ENCODE data around the gene CREB5.

CREB5 gene

DNA sequence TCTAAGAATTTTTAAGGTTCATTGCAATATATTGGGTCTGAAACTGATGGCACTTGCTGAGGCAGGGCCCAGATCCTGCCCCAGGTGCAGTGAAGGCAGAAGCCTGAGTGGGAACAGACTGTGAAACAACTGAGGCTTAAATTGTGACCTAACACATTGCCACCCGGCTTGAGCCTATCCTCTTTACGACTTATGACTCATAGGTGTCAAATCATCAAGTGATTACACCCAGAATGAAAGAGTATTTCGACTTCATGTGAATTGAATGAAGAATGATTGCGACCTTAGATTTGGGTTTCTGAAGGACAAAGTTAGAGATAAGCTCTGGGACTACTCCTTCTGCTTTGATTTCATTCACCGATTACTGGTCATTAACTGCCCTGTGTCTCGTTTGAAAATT lies 200.9 kb downstream of the CREB5 start:
- no peaks in the 10 kb centered on the region for H3K27me3 Mint-ChIP-seq (ENCODE audit: low read depth)
- H3K27ac Mint-ChIP-seq: no peak overlapping the region
- no peak for DNase-seq (ENCODE audit: low spot score)
- H3K4me1 Mint-ChIP-seq (ENCODE audit: low read depth): no peaks in the 10 kb centered on the region
- H3K9me3 Mint-ChIP-seq: no peaks in the 10 kb centered on the region
- no peak overlapping the region for H3K4me3 Mint-ChIP-seq
- no peaks in the 10 kb centered on the region for H3K36me3 Mint-ChIP-seq (ENCODE audit: low read depth)

DNA sequence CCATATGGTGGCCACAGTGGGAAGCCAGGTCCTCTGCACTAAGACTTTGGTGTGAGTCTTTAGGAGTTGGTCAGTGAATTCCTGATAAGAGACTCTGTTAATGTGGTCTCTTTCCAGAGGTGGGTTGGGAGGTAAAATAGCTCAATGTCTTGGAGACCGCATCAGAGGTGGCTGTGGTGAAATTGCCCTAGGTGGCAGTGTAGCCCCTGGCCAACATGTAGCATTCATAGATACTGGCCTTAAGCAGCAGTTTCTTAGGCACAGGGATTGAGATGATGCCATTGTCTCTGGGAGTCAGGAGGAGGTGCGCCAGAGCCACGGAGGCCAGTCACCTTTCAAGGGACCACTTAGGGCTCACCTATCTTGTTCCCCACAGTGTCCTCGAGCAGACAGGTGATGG lies 202.8 kb downstream of the CREB5 start:
- Mint-ChIP-seq H3K4me1 (ENCODE audit: low read depth) (no peaks in the 10 kb centered on the region), H3K9me3 (no peaks in the 10 kb centered on the region), H3K4me3 (no peak overlapping the region), H3K27ac (no peak overlapping the region), H3K36me3 (ENCODE audit: low read depth) (no peaks in the 10 kb centered on the region), H3K27me3 (ENCODE audit: low read depth) (peaks cover 3% of the 10 kb centered on the region)
- DNase-seq (ENCODE audit: low spot score): no peak

DNA sequence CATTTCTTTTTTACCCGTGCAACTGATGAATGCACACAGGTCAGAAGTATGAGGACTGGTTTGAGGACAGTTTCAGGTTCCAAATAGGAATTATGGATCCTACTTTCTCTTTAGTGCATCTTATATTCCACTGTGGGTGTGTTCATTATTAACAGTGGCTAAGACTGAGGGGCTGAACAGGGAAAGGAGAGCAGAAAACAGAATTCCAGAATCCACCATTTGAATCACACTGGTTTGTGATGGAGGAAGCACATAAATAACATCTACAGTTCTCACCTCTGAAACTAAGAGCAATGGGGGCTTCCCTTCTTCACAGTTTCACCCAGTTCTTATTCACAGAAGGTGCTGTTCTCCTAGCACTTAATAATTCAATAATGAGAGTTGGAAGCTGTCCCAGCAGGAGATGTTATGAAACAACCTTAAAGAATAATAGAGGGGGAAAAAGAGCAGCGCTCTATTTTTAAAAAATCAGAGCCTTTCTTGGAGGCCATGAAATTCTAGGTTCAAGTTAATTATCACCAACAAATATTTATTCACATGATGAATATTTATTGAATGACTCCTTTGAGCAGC lies 205.1 kb downstream of the CREB5 start:
- H3K27me3 Mint-ChIP-seq (ENCODE audit: low read depth): peaks cover 3% of the 10 kb centered on the region

DNA sequence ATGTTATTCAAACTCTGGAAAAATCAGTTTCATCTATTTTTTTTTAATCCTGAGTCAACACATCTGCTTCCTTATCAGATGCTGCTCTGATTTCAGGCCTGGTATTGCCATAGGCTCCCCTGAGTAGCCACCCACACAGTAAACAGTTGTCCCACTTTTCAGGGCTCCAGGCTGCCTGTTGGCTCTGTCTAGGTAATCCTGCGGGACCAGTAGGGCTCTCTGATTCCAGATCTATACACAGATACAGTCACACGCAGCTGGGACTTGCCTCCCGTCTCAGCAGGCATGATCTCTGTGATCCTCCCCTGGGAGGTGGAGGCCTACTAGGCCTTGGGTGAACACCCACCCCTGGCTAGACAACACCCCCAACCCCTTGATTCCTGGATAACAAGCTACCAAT lies 206.1 kb downstream of the CREB5 start:
- no peak overlapping the region for H3K27ac Mint-ChIP-seq
- no peak overlapping the region for H3K4me3 Mint-ChIP-seq
- H3K36me3 Mint-ChIP-seq (ENCODE audit: low read depth): no peaks in the 10 kb centered on the region
- no peak for DNase-seq (ENCODE audit: low spot score)
- no peaks in the 10 kb centered on the region for H3K4me1 Mint-ChIP-seq (ENCODE audit: low read depth)
- peaks cover 3% of the 10 kb centered on the region for H3K27me3 Mint-ChIP-seq (ENCODE audit: low read depth)
- no peaks in the 10 kb centered on the region for H3K9me3 Mint-ChIP-seq

More for the DNA sequence above, 205.1 kb downstream of the CREB5 start:
- no peak for DNase-seq (ENCODE audit: low spot score)
- Mint-ChIP-seq H3K27ac (no peak overlapping the region), H3K9me3 (no peaks in the 10 kb centered on the region), H3K4me3 (no peak overlapping the region), H3K36me3 (ENCODE audit: low read depth) (no peaks in the 10 kb centered on the region), H3K4me1 (ENCODE audit: low read depth) (no peaks in the 10 kb centered on the region)

DNA sequence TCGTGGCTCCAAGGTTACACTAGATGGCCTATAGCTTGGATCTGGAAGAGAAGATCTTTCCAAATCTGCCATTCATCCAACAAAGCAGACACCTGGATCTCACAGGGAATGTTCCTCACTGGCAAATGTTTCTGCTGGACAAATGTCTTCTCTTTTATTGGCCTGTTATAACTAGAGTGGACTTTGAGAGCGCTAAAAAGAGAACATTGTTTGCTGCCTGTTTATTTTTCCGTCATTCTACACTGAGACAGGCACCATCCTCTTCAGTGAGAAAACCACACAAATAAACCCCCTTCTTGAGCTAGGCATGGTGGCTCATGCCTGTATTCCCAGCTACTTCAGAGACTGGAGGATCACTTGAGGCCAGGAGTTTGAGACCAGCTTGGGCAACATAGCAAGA lies 206.9 kb downstream of the CREB5 start:
- Mint-ChIP-seq H3K36me3 (ENCODE audit: low read depth) (no peaks in the 10 kb centered on the region), H3K4me3 (no peak overlapping the region), H3K27ac (no peak overlapping the region)

DNA sequence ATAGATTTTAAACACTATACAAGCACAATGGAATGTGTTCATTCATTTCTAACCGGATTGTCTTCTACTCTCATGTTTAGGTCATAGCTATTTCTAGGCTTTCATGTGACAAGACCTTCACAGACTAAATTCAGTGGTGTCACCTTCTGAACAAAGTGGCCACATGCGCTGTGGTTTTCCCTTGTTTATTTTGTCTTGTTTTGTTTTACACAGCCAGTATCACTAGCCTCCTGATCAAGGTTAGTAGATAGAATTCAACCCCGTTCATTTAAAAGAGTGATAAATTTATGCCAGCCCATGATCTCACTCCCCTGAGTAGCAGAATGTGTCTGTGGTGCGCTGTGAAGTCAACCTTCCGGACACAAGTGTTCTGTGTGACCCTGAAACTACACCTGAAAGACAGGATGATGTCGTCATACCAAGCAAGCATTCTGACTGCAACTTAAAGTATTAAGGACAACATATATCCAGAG lies 209.1 kb downstream of the CREB5 start:
- Mint-ChIP-seq H3K36me3 (ENCODE audit: low read depth) (no peaks in the 10 kb centered on the region), H3K4me1 (ENCODE audit: low read depth) (no peaks in the 10 kb centered on the region)

More for the DNA sequence above, 206.9 kb downstream of the CREB5 start:
- Mint-ChIP-seq H3K4me1 (ENCODE audit: low read depth) (no peaks in the 10 kb centered on the region), H3K9me3 (no peaks in the 10 kb centered on the region), H3K27me3 (ENCODE audit: low read depth) (peaks cover 3% of the 10 kb centered on the region)
- DNase-seq (ENCODE audit: low spot score): no peak

DNA sequence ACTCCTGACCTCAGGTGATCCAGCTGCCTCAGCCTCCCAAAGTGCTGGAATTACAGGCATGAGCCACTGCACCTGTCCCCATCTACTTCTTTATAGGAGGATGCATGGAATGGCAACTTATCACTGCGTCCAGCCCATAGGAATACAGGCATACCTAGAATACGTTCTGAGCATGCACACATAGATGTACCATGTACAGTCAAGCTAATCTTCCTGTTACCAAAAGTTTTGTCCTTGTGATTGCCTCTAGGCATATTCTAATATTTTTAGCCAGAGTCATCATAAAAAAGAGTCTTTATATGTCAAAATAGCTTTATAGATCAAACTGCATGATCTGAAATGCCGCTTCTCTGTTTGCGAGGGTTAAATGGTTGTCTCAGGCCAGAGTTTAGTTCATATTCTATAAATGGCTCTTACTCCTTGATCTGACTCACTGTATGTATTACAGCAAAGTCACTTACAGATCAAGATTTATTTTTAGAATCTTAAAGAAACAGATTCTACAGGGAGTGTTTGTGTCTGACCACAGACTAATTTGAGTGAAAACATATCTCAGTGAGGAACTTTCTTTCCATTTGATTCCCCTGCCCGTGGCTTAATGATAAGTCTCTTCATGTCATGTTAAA lies 210.9 kb downstream of the CREB5 start:
- H3K4me3 Mint-ChIP-seq: no peak overlapping the region
- no peaks in the 10 kb centered on the region for H3K36me3 Mint-ChIP-seq (ENCODE audit: low read depth)
- DNase-seq (ENCODE audit: low spot score): no peak
- no peaks in the 10 kb centered on the region for H3K4me1 Mint-ChIP-seq (ENCODE audit: low read depth)
- H3K27me3 Mint-ChIP-seq (ENCODE audit: low read depth): peaks cover 3% of the 10 kb centered on the region
- H3K9me3 Mint-ChIP-seq: no peaks in the 10 kb centered on the region
- H3K27ac Mint-ChIP-seq: no peak overlapping the region

More for the DNA sequence above, 209.1 kb downstream of the CREB5 start:
- no peak for DNase-seq (ENCODE audit: low spot score)
- no peaks in the 10 kb centered on the region for H3K9me3 Mint-ChIP-seq
- no peak overlapping the region for H3K4me3 Mint-ChIP-seq
- peaks cover 3% of the 10 kb centered on the region for H3K27me3 Mint-ChIP-seq (ENCODE audit: low read depth)
- no peak overlapping the region for H3K27ac Mint-ChIP-seq

DNA sequence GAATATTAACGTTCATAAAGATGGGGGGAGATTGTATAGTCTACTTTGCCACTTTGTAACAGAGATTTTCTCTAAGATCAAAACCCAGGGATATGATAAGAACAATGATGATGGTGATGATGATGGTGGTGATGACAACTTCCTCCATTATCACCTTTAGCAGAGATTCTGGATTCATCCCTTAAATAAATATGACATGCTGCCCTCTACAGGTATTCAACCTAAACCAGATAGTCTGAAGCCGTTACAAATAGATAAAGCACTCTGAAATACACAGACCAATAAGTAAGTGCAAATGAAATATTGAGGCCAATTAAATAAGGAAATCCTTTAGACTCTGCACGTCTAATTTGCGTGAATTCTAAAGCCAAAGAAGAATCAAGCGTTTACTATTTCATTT lies 211.5 kb downstream of the CREB5 start:
- no peak for DNase-seq (ENCODE audit: low spot score)
- Mint-ChIP-seq H3K27me3 (ENCODE audit: low read depth) (peaks cover 3% of the 10 kb centered on the region), H3K9me3 (no peaks in the 10 kb centered on the region), H3K4me3 (no peak overlapping the region), H3K36me3 (ENCODE audit: low read depth) (no peaks in the 10 kb centered on the region), H3K4me1 (ENCODE audit: low read depth) (no peaks in the 10 kb centered on the region), H3K27ac (no peak overlapping the region)

DNA sequence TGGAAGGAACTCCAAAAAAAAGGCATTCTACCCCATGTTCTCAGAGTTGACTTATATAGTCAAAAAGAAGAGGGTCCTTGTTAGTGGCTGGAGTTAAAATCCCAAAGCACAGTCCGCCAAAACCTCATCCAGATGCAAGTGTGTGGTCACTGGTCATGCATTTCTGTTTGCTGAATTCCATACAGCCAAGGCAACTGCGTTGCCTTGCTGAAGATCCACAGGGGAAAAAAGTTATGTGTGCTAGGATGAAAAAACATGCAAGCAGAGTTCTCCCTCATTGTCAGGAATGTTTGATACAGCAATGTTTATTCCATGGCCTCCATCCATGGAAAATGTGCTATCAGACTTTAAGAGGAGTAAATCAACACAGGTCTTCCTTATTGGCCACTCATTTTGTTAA lies 213.1 kb downstream of the CREB5 start:
- Mint-ChIP-seq H3K27me3 (ENCODE audit: low read depth) (no peaks in the 10 kb centered on the region), H3K9me3 (no peaks in the 10 kb centered on the region)
- no peak for DNase-seq (ENCODE audit: low spot score)

DNA sequence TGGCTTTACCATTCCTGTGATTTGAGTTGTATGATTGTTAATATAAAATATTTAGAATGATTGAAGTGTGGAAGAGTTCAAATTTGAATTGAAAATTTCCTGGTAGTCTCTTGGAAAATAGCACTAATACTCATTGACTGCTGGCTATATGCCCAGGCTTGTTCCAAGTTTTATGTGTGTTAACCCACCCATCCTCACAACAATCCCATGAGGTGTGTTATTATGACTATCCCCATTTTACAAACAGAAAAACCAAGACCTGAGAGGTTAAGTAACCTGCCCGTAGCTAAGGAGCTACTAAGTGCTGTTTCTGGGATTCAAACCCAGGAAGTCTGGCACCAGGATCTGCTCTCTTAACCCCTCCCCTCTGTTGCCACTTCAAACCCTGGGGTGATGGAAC lies 213.9 kb downstream of the CREB5 start:
- Mint-ChIP-seq H3K4me3 (no peak overlapping the region), H3K27ac (no peak overlapping the region), H3K27me3 (ENCODE audit: low read depth) (no peaks in the 10 kb centered on the region), H3K36me3 (ENCODE audit: low read depth) (no peaks in the 10 kb centered on the region), H3K4me1 (ENCODE audit: low read depth) (no peaks in the 10 kb centered on the region), H3K9me3 (no peaks in the 10 kb centered on the region)
- DNase-seq (ENCODE audit: low spot score): no peak

More for the DNA sequence above, 213.1 kb downstream of the CREB5 start:
- H3K4me1 Mint-ChIP-seq (ENCODE audit: low read depth): no peaks in the 10 kb centered on the region
- no peak overlapping the region for H3K4me3 Mint-ChIP-seq
- no peak overlapping the region for H3K27ac Mint-ChIP-seq
- no peaks in the 10 kb centered on the region for H3K36me3 Mint-ChIP-seq (ENCODE audit: low read depth)

DNA sequence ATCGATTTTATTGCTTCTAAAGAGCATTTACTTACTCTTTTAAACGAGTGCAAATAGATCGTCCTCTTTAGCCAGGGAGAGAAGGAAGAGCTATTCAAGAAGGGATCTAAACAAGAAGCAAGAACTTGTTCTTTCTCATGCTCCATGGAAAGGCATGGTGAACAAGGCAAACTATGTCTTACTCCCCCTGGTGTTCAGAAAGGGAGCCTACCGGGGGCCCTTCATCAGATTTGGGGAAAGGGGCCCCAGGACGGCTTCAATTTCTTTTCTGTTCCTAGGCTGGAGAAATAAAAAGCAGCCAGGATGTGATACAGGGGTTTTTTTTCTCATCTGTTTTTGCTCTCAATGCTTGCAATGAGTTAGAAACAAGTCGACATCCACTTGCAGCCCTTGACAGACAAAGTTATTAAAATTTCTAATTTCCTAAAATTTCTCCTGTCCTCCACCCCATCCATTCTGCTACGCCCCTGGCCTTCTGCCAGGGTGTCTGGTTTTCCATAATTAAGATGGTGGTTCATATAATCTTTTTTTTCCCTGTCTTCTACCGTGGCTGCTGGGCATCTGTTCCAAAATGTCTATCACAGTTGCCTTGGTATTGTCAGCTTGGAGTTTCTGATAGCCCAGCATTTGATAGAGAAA lies 214.4 kb downstream of the CREB5 start:
- Mint-ChIP-seq H3K27ac (no peak overlapping the region), H3K9me3 (no peaks in the 10 kb centered on the region), H3K4me1 (ENCODE audit: low read depth) (no peaks in the 10 kb centered on the region), H3K27me3 (ENCODE audit: low read depth) (no peaks in the 10 kb centered on the region), H3K36me3 (ENCODE audit: low read depth) (no peaks in the 10 kb centered on the region), H3K4me3 (no peak overlapping the region)
- no peak for DNase-seq (ENCODE audit: low spot score)

DNA sequence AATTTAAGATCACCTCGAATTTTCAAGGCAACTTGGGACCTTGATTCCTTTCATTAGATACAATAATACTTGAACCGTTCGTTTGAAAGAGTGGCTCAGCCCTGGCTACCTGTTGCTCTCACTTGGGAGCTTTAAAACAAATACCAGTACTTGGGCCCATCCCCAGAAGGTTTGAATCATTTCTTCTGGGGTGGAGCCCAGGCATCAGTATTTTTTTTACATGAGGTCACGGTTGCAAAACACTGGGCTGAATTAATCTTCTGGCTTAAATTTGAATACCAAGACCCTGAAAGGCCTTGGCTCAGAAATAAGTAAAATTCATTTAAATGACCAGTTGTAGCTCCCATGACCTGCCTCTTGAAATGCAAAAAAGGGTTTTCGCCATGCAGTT lies 214.9 kb downstream of the CREB5 start:
- H3K27me3 Mint-ChIP-seq (ENCODE audit: low read depth): no peaks in the 10 kb centered on the region

DNA sequence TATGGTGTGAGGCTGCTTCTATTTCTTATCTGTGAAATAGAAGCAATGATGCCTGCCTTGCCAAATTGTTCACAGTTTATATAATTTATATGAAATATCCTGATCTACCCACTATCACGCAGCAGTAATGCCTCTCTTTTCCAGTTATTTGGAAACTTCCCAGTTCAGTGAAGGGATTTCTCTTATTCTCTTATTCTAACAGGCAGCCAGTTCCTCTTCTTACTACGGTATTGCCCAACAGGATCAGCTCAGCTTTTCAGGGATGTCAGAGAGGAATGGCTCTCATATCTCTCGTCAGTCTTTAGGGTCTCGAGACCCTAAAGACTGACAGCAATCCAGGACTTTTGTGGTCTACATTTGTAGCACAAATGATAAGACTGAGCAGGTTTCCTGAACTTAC lies 215.6 kb downstream of the CREB5 start:
- Mint-ChIP-seq H3K27me3 (ENCODE audit: low read depth) (no peaks in the 10 kb centered on the region), H3K4me1 (ENCODE audit: low read depth) (no peaks in the 10 kb centered on the region), H3K4me3 (no peak overlapping the region), H3K9me3 (no peaks in the 10 kb centered on the region), H3K27ac (no peak overlapping the region), H3K36me3 (ENCODE audit: low read depth) (no peaks in the 10 kb centered on the region)
- DNase-seq (ENCODE audit: low spot score): no peak

More for the DNA sequence above, 214.9 kb downstream of the CREB5 start:
- H3K4me1 Mint-ChIP-seq (ENCODE audit: low read depth): no peaks in the 10 kb centered on the region
- no peak overlapping the region for H3K4me3 Mint-ChIP-seq
- no peaks in the 10 kb centered on the region for H3K9me3 Mint-ChIP-seq
- no peak overlapping the region for H3K27ac Mint-ChIP-seq
- DNase-seq (ENCODE audit: low spot score): no peak
- no peaks in the 10 kb centered on the region for H3K36me3 Mint-ChIP-seq (ENCODE audit: low read depth)

DNA sequence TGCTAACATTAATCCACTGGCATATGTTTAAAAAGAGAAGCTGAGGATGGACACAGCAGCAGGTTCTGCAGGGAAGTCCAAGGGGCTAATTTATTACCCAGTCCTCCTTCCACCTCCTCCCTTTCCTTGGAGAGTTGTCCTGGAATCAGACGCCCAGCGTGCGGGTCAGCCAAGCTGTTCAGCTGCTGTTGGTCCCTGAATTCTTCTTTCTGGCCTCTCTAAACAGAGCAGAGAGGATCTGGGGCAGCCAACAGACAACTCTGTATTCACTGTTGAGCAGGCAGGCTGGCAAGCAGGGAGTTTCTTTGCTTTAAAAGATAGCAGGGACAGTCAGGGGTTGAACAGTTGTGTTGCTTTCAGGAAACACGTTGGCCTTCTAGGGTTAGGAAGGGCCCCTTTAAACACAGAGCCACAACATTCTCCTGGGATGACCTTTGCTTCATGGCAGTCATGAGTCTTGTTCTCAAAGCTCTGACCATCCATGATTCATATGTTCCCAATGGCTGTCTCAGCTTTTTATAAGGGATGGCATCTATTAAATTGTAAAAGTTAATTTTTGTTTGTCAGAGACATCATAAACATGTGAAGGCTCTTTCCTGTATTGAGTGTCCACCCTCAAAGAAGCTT lies 217.0 kb downstream of the CREB5 start:
- H3K36me3 Mint-ChIP-seq (ENCODE audit: low read depth): no peaks in the 10 kb centered on the region
- no peaks in the 10 kb centered on the region for H3K9me3 Mint-ChIP-seq
- no peak overlapping the region for H3K4me3 Mint-ChIP-seq
- no peak for DNase-seq (ENCODE audit: low spot score)
- no peaks in the 10 kb centered on the region for H3K4me1 Mint-ChIP-seq (ENCODE audit: low read depth)
- no peaks in the 10 kb centered on the region for H3K27me3 Mint-ChIP-seq (ENCODE audit: low read depth)
- H3K27ac Mint-ChIP-seq: no peak overlapping the region

Measured in T-helper 2 cell treated with Interferon-gamma antibody and Interleukin-4, amounts not matched to agents 5 μg/mL and 100 μg/mL, for 36 hours (primary cell).